CD4-positive, alpha-beta T cell treated with Interferon alpha-2 for 1 hour (primary cell): ENCODE data around the gene SLC25A43.
"Not testable (repeated sequence)": the region's sequence is repeated elsewhere in the genome, so short reads cannot be mapped to it uniquely, and the experiment has no call there.

Experiments used
- DNase-seq, 2 donors: peaks; one replicate each; pipeline ENCODE4 v3.0.0-alpha.2; 2020 to 2022

Gene SLC25A43

DNA sequence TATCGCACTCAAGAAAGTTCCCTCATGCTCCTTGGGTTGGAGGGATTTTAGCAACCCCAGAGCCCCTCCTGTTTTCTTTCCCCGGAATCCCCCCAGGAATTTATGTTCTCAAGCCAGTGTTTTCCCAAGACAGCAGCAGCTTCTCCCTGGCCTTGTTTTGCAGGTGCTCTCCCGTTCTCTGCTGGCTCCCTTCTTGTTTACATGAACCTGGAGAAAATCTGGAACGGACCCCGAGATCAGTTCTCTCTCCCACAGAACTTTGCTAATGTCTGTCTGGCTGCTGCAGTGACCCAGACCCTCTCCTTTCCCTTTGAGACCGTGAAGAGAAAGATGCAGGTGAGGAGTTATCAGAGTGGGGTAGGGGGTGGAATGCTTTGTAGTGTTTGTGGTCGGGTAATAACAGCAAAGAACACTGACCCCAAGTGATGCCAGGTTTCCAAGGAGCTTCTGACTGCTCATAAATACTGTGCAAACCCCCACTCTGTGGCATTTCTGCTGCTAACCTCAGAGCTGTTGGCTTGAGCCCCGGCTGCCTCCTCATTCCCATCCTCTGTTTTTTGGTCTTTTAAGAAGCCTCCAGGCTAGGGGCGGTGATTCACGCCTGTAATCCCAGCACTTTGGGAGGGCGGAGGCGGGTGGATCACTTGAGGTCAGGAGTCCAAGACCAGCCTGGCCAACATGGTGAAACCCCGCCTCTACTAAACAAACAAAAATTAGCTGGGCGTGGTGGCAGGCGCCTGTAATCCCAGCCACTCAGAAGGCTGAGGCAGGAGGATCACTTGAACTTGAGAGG, 11.1 kb downstream of the SLC25A43 start:
- DNase-seq = no peak

- no peak for DNase-seq
These were observed 11.7 kb downstream of the SLC25A43 start for GRCh38 chrX:119410854-119411253.

GRCh38 chrX:119411959-119412358, 12.8 kb downstream of the SLC25A43 start:
- no peak for DNase-seq

DNA sequence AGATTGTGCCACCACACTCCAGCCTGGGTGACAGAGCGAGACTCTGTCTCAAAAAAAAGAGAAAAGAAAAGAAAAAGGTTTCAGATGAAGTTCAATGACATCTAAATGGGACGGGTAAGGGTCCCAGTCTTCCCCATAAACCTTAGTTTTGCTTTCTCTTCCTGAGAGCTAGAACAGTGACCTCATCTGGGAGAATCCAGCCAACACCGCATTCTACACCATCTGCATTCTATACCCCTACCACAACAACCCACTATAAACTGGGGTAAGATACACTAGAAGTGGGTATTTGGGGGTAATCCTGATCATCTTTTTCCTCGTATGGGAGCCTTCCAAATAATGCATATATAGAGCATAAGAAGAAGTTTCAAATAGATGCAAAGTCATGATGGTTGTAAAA, 18.2 kb downstream of the SLC25A43 start:
- DNase-seq = no peak

- DNase-seq = no peak
These were observed 18.7 kb downstream of the SLC25A43 start for GRCh38 chrX:119417842-119418241.

GRCh38 chrX:119419146-119419545, 20.0 kb downstream of the SLC25A43 start:
- DNase-seq = no peak

DNA sequence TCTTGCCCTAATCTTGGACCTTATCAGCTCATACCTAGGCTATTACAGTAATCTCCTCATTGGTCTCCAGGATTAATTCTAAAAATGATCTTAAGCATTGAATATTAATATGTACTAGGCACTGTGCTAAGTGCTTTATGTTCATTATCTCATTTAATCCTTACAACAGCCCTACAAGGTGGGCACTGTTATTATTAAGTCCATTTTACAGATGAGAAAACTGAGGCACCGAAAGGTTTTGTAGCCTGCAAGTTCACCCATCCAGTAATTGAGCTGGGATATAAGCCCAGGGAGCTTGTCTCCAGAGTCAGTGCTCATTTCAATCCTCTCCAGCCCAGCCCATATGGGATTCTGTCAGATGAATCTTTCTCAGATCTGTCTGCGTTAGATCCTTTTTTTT, 20.8 kb downstream of the SLC25A43 start:
- DNase-seq = no peak

GRCh38 chrX:119421016-119421705, 22.0 kb downstream of the SLC25A43 start:
- DNase-seq = no peak

- DNase-seq = no peak
These were observed 24.5 kb downstream of the SLC25A43 start for GRCh38 chrX:119423631-119424030.

- DNase-seq = no peak
These were observed 25.9 kb downstream of the SLC25A43 start for GRCh38 chrX:119424999-119425398.

DNA sequence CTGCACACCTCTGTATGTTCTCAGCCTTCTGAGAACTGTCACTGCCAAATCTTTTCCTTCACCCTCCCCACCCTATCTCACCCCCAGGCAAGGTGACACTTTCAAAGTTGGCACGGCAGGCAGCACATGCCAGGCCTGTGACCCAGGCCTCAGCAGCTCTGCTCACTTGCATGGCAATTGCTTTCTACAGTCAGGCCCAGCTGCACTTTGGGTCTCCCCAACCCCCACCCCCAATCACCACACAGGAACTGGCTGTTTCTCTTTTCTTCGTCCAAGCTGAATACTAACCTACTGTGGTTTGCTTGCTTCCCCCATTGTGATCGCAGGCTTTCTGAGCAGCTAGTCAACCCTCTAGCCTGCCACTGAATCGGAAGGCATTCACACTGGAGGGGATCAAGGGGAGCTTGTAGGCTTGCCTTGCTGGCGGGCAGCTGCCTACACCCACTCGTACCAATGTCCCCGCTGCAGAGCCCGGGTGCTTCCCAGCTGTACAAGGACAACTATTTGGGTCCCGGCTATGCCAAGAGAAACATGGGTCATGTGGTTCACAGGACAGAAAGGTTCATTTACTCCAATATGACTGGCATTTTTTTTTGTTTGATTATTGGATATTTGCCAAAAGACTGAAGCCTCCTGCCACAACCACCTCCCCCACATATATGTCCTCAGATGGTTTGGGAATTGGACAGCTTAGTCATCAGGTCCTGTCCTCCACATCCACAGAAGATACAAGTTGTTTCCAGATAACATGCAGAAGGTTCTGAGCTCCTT, 28.1 kb downstream of the SLC25A43 start:
- peak; percentile 2 to 3 for DNase-seq

GRCh38 chrX:119427795-119428185, 28.7 kb downstream of the SLC25A43 start:
- no peak for DNase-seq

DNA sequence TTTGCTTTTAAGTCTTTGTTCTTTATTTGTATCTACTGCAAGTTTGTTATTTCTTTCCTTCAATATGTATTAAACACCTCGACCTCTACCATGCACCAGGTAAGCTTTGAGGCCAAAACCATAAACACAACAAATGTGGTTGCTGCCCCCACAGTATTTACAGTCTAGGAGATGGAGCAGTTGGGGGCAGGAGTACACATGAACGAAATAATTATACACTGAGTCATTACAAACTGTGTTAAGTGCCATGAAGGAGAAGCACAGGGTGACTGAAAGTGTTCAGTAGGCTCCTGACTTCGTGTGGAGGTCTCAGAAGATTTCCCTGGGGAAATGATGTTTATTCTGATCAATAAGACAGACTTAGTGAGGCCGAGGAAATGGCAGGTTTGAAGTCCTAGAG, 30.3 kb downstream of the SLC25A43 start:
- no peak for DNase-seq

GRCh38 chrX:119441295-119441694, 42.2 kb downstream of the SLC25A43 start:
- DNase-seq = not testable (repeated sequence)

GRCh38 chrX:119442286-119442685, 43.1 kb downstream of the SLC25A43 start:
- no peak for DNase-seq

DNA sequence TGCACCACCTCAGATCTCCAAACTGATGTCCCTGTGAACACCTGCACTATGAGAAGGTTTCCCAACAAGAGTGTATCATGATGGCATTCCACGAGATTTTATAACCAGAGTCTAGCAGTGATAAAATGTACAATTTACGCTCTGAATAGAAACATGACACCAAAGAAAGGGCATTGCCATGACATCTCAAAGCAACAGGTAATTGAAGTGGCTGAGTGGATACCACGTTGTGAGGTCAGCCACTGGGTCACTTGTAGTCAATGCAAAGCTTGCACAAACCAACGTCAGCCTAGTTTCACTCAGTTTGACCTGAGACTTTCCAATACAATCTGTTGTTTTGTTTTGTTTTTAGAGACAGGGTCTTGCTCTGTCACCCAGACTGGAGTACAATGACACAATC, 54.1 kb downstream of the SLC25A43 start:
- no peak for DNase-seq

- DNase-seq = no peak
These were observed 56.1 kb downstream of the SLC25A43 start for GRCh38 chrX:119455264-119455663.

DNA sequence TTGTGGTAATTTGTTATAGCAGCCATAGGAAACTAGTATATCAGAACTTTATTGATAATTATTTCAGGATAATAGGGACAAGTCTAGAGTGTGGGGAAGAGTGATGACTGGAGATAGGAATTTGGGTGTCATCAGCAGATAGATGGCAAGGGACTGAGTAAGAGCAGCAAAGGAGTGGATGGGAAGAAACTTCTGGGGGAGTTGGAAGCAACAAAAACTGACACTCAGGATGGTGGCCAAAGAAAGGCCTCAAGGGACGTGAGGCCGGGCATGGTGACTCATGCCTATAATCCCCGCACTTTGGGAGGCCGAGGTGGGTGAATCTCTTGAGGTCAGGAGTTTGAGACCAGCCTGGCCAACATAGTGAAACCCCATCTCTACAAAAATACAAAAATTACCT, 60.0 kb downstream of the SLC25A43 start:
- DNase-seq = no peak

- DNase-seq = no peak
These were observed 66.4 kb downstream of the SLC25A43 start for GRCh38 chrX:119465555-119465954.

- no peak for DNase-seq
These were observed 67.8 kb downstream of the SLC25A43 start for GRCh38 chrX:119466970-119467369.

- DNase-seq = no peak
These were observed 68.3 kb downstream of the SLC25A43 start for GRCh38 chrX:119467433-119467832.

DNA sequence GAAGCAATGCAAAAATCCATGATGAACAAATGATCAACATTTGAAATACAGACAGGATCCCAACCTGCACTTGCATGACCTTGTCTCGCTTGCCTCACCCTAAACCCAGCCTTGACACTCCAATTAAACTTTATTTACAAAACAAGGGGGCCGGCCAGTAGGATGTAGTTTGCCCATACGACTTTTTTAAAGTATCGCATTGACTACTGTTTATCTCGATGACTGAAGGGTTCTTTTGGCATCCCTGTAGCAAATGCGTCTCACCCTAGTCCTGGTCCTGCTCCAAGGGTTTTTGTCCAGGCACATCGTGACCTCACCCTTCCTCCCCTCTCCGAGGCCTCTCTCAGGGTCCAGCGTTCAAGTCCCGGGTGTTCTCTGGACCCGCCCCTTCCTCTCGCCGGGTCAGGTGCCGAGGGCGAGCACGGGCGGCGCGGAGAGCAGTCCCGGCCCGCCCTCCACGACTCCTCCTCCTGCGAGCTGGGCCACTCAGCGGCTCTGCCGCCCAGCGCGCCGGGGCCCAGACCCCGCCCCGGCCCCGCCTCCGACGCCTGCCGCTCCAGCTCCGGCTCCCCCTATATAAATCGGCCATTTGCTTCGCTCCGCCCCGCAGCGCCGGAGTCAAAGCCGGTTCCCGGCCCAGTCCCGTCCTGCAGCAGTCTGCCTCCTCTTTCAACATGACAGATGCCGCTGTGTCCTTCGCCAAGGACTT, 68.9 kb downstream of the SLC25A43 start, which contains the start of gene SLC25A5:
SLC25A5 (plus strand) TSS at position 603 of the 709 bp plus-strand sequence; CDS start at position 675, 72 bp downstream.
- DNase-seq = peak; percentile 87 to 89
